H1 (cell line): Measurements from ENCODE around the gene PNISR. TPM values are rescaled to one million over a fixed set of nuclear protein-coding genes. Genes with fewer than 3 reads are reported as not detected.

Experiments used
- CTCF ChIA-PET: fragments of 300-600 bp; sonication (Branson Sonifier 250); formaldehyde crosslinking; loops from one replicate; lab custom pipeline; 2021; ENCODE audit not compliant: partially characterized antibody; lab: Charles Lee
- POLR2A ChIA-PET: fragments of 300-600 bp; sonication (Branson Sonifier 250); formaldehyde crosslinking; loops from one replicate; lab custom pipeline; 2021; ENCODE audit warnings: inconsistent platforms; ENCODE audit not compliant: partially characterized antibody; lab: Charles Lee
- DNase-seq, 2 experiments: peaks; one replicate each; pipeline versions ENCODE4 v3.0.0 to v3.0.0-alpha.2; 2010 to 2022; ENCODE audit warnings: low spot score in 2 of 2, low read depth in 1 of 2, mixed read lengths in 1 of 2
- FAIRE-seq: peaks from 2 replicates; lab custom pipeline; 2011; peaks lifted over from hg19 to GRCh38; lab: Jason Lieb, UNC
- H2AFZ ChIP-seq: 2 replicates; pipeline ENCODE4 v1.8.1; 2012; ENCODE audit warnings: low read length, inconsistent platforms
- H2AK5ac ChIP-seq: 2 replicates; pipeline ENCODE4 v1.6.1; 2013; ENCODE audit warnings: low read depth, low read length
- H2BK120ac ChIP-seq: replicated peaks from 2 replicates; pipeline ENCODE3; 2013; ENCODE audit warnings: low read depth, low read length, inconsistent platforms
- H2BK12ac ChIP-seq: 2 replicates; pipeline ENCODE4 v1.6.1; 2013; ENCODE audit warnings: low read depth, low read length
- H2BK15ac ChIP-seq: 2 replicates; pipeline ENCODE4 v1.6.1; 2013; ENCODE audit warnings: low read length
- H2BK20ac ChIP-seq: 2 replicates; pipeline ENCODE4 v1.6.1; 2013; ENCODE audit warnings: low read length
- H2BK5ac ChIP-seq: 2 replicates; pipeline ENCODE4 v1.6.1; 2013; ENCODE audit warnings: low read depth, low read length
- H3K14ac ChIP-seq: 2 replicates; pipeline ENCODE4 v1.6.1; 2013; ENCODE audit warnings: inconsistent platforms; ENCODE audit not compliant: insufficient read length
- H3K18ac ChIP-seq: 2 replicates; pipeline ENCODE4 v1.6.1; 2013; ENCODE audit warnings: low read length; ENCODE audit errors: extremely low read depth
- H3K23ac ChIP-seq: 2 replicates; pipeline ENCODE4 v1.6.1; 2013; ENCODE audit warnings: inconsistent platforms; ENCODE audit not compliant: insufficient read length
- H3K23me2 ChIP-seq: 2 replicates; pipeline ENCODE4 v1.6.1; 2013; ENCODE audit warnings: low read depth, low read length
- H3K27ac ChIP-seq: 2 replicates; pipeline ENCODE4 v1.6.1; 2011; ENCODE audit warnings: low read depth, low read length, inconsistent platforms
- H3K27me3 ChIP-seq, 4 experiments: replicated peaks in 1 of 4; 1 replicate in 1 of 4; 2 replicates in 3 of 4; pipeline versions ENCODE4 v1.6.1 to v1.8.1; 2011 to 2013; ENCODE audit warnings: low read length in 3 of 4, mild to moderate bottlenecking in 3 of 4, inconsistent platforms in 2 of 4, mixed read lengths in 2 of 4, moderate library complexity in 1 of 4; ENCODE audit not compliant: control insufficient read depth in 3 of 4, insufficient read depth in 3 of 4; ENCODE audit errors: extremely low read depth in 1 of 4
- H3K36me3 ChIP-seq, 4 experiments: 2 replicates each; pipeline versions ENCODE4 v1.6.1 to v1.8.1; 2011 to 2013; ENCODE audit warnings: mild to moderate bottlenecking in 4 of 4, low read length in 3 of 4, moderate library complexity in 2 of 4, control low read depth in 1 of 4, inconsistent platforms in 1 of 4; ENCODE audit not compliant: insufficient read depth in 4 of 4, control insufficient read depth in 2 of 4
- H3K4ac ChIP-seq: replicated peaks from 2 replicates; pipeline ENCODE3; 2013; ENCODE audit warnings: low read length, low read depth, mixed read lengths, inconsistent platforms; ENCODE audit not compliant: insufficient read length
- H3K4me1 ChIP-seq, 4 experiments: replicated peaks in 1 of 4; 1 replicate in 1 of 4; 2 replicates in 3 of 4; pipeline versions ENCODE4 v1.6.1 to v1.8.1; 2011 to 2013; ENCODE audit warnings: low read length in 3 of 4, inconsistent platforms in 2 of 4, mixed read lengths in 1 of 4; ENCODE audit not compliant: insufficient read depth in 4 of 4, control insufficient read depth in 3 of 4
- H3K4me2 ChIP-seq, 2 experiments: 2 replicates each; pipeline versions ENCODE4 v1.6.1 to v1.8.1; 2011 to 2013; ENCODE audit warnings: low read depth in 2 of 2, low read length in 2 of 2, control low read depth in 1 of 2, inconsistent platforms in 1 of 2, mild to moderate bottlenecking in 1 of 2; ENCODE audit not compliant: insufficient read depth in 1 of 2
- H3K4me3 ChIP-seq, 4 experiments: fragments of 200-600, 300-600 bp in 1 of 4; sonication (generic), shearing (Covaris generic), sonication (Bioruptor Twin) in 1 of 4; 2 replicates each; pipeline versions ENCODE4 v1.5.1 to v1.8.1; 2011 to 2016; ENCODE audit warnings: low read length in 4 of 4, low read depth in 3 of 4, control low read depth in 2 of 4, inconsistent platforms in 2 of 4, mild to moderate bottlenecking in 2 of 4, mixed read lengths in 1 of 4, moderate library complexity in 1 of 4; ENCODE audit not compliant: insufficient read depth in 2 of 4; ENCODE audit errors: extremely low read depth in 1 of 4
- H3K56ac ChIP-seq: replicated peaks from 2 replicates; pipeline ENCODE3; 2013; ENCODE audit warnings: low read depth, mild to moderate bottlenecking, mixed read lengths, low read length, inconsistent platforms; ENCODE audit not compliant: insufficient read length
- H3K79me1 ChIP-seq: 2 replicates; pipeline ENCODE4 v1.6.1; 2013; ENCODE audit warnings: low read depth, low read length, control low read depth
- H3K79me2 ChIP-seq, 2 experiments: 2 replicates each; pipeline versions ENCODE4 v1.6.1 to v1.8.1; 2012 to 2013; ENCODE audit warnings: low read length in 2 of 2, mild to moderate bottlenecking in 2 of 2, inconsistent platforms in 1 of 2; ENCODE audit not compliant: insufficient read depth in 2 of 2, control insufficient read depth in 1 of 2
- H3K9ac ChIP-seq, 4 experiments: replicated peaks in 1 of 4; 1 replicate in 1 of 4; 2 replicates in 3 of 4; pipeline versions ENCODE4 v1.6.1 to v1.8.1; 2011 to 2013; ENCODE audit warnings: low read depth in 3 of 4, low read length in 3 of 4, control low read depth in 2 of 4, mild to moderate bottlenecking in 2 of 4, moderate library complexity in 2 of 4, inconsistent platforms in 1 of 4; ENCODE audit errors: extremely low read depth in 1 of 4
- H3K9me3 ChIP-seq, 2 experiments: 2 replicates each; pipeline versions ENCODE4 v1.6.1 to v1.8.1; 2012 to 2013; ENCODE audit warnings: mild to moderate bottlenecking in 2 of 2, moderate library complexity in 2 of 2, control low read depth in 1 of 2, inconsistent platforms in 1 of 2, low read depth in 1 of 2, low read length in 1 of 2, mixed read lengths in 1 of 2; ENCODE audit not compliant: insufficient read depth in 2 of 2
- H4K20me1 ChIP-seq, 2 experiments: replicated peaks in 1 of 2; 2 replicates each; pipeline versions ENCODE3 to v1.8.1; 2011 to 2013; ENCODE audit warnings: inconsistent platforms in 2 of 2, low read length in 2 of 2, mild to moderate bottlenecking in 1 of 2; ENCODE audit not compliant: insufficient read depth in 2 of 2, control insufficient read depth in 1 of 2
- H4K5ac ChIP-seq: 2 replicates; pipeline ENCODE4 v1.6.1; 2013; ENCODE audit warnings: low read length, low read depth, mixed read lengths, inconsistent platforms; ENCODE audit not compliant: insufficient read length
- H4K8ac ChIP-seq: 2 replicates; pipeline ENCODE4 v1.8.0; 2013; ENCODE audit warnings: mild to moderate bottlenecking, moderate library complexity, low read length, inconsistent platforms; ENCODE audit not compliant: insufficient read depth; ENCODE audit errors: extremely low read depth
- H4K91ac ChIP-seq: replicated peaks from 2 replicates; pipeline ENCODE3; 2013; ENCODE audit warnings: low read length, mixed read lengths, inconsistent platforms; ENCODE audit not compliant: insufficient read length
- BACH1 ChIP-seq: IDR thresholded peaks from 2 replicates; pipeline ENCODE4 v1.6.1; 2012; ENCODE audit warnings: low read length, improper control_type of control experiment
- HDAC2 ChIP-seq, 2 experiments: fragments of 300-600 bp in 1 of 2; sonication (generic) in 1 of 2; IDR thresholded peaks; 2 replicates each; pipeline ENCODE4 v1.6.1; 2011 to 2012; ENCODE audit warnings: low read depth in 2 of 2, low read length in 2 of 2, mild to moderate bottlenecking in 2 of 2, moderate library complexity in 2 of 2, borderline replicate concordance in 1 of 2, inconsistent platforms in 1 of 2
- HDAC6 ChIP-seq: IDR thresholded peaks from one replicate; pipeline ENCODE4 v1.7.1; 2012; ENCODE audit warnings: low read depth, mild to moderate bottlenecking, inconsistent platforms, low read length, moderate library complexity
- KDM5A ChIP-seq: fragments of 200-600 bp; IDR thresholded peaks from 2 replicates; pipeline ENCODE4 v1.7.1; 2012; ENCODE audit warnings: mild to moderate bottlenecking, low read length, inconsistent platforms, mixed read lengths
- NANOG ChIP-seq: IDR thresholded peaks from 2 replicates; pipeline ENCODE4 v1.6.1; 2011; ENCODE audit warnings: low read length, low read depth, mild to moderate bottlenecking, inconsistent platforms; ENCODE audit not compliant: insufficient read depth, poor library complexity, severe bottlenecking
- PHF8 ChIP-seq: fragments of 200-600 bp; sonication (generic); conservative IDR thresholded peaks from 2 replicates; pipeline ENCODE4 v1.7.1; 2012; ENCODE audit warnings: low read depth, mild to moderate bottlenecking, inconsistent platforms, low read length, moderate library complexity
- POLR2A ChIP-seq, 2 experiments: IDR thresholded peaks; 1 replicate in 1 of 2; 2 replicates in 1 of 2; pipeline ENCODE4 v1.6.1; 2011; ENCODE audit warnings: low read depth in 2 of 2, low read length in 2 of 2, mild to moderate bottlenecking in 2 of 2; ENCODE audit errors: control extremely low read depth in 1 of 2
- RAD21 ChIP-seq, 2 experiments: IDR thresholded peaks in 1 of 2; conservative IDR thresholded peaks in 1 of 2; 2 replicates each; pipeline ENCODE4 v1.6.1; 2011; ENCODE audit warnings: low read depth in 2 of 2, low read length in 2 of 2, improper control_type of control experiment in 1 of 2, inconsistent platforms in 1 of 2, mild to moderate bottlenecking in 1 of 2, moderate library complexity in 1 of 2
- SIRT6 ChIP-seq: IDR thresholded peaks from one replicate; pipeline ENCODE4 v1.7.1; 2012; ENCODE audit warnings: low read length, inconsistent platforms
- SP1 ChIP-seq: IDR thresholded peaks from 2 replicates; pipeline ENCODE4 v1.6.1; 2011; ENCODE audit warnings: low read depth, low read length
- WGBS, 2 experiments: shearing (Covaris generic) in 1 of 2; methylation state at CpG; one replicate each; pipeline versions ENCODE4 v1.1.6 to v1.1.7; 2013 to 2015; ENCODE audit warnings: low lambda C conversion rate in 2 of 2, mixed read lengths in 2 of 2, inconsistent platforms in 1 of 2, low coverage in 1 of 2, missing lambda C conversion rate in 1 of 2; ENCODE audit not compliant: insufficient replicate concordance in 2 of 2, insufficient coverage in 1 of 2, insufficient read length in 1 of 2; ENCODE audit errors: extremely low coverage in 1 of 2, missing lambda C conversion rate in 1 of 2; 5-methylcytosine and 5-hydroxymethylcytosine counted together
- polyA plus RNA-seq, 7 experiments: library from polyadenylated mRNA; depleted of rRNA in 3 of 7; stranded (reverse) in 5 of 7; unstranded in 2 of 7; fragments of >200 nt in 5 of 7; fragments of 200-250 nt in 2 of 7; gene quantifications; 1 replicate in 5 of 7; 2 replicates in 1 of 7; 4 replicates in 1 of 7; pipeline versions ENCODE4 v1.2.1 to v1.2.3, GENCODE V29; 2011 to 2013; ENCODE audit warnings: missing spikeins in 2 of 7, mixed read lengths in 2 of 7
- total RNA-seq: library from RNA; stranded (reverse); fragmentation: NEBNext Ultra II Directional; extraction: Animal tissue kit (Norgen Biotek cat#: 25700); gene quantifications from 2 replicates; pipeline ENCODE4 v1.2.1, GENCODE V29; 2021
- TF ChIP-seq, protein P1 (sequence below): IDR thresholded peaks from 2 replicates; pipeline ENCODE4 v1.6.1; 2011; ENCODE audit warnings: low read length, improper control_type of control experiment

Gene PNISR
- total and polyA plus RNA-seq, 2 of the 8 experiments (the other 6 are each of a cell fraction or from before 2014, with no cell fraction given) = 41.1 to 134 TPM

DNA sequence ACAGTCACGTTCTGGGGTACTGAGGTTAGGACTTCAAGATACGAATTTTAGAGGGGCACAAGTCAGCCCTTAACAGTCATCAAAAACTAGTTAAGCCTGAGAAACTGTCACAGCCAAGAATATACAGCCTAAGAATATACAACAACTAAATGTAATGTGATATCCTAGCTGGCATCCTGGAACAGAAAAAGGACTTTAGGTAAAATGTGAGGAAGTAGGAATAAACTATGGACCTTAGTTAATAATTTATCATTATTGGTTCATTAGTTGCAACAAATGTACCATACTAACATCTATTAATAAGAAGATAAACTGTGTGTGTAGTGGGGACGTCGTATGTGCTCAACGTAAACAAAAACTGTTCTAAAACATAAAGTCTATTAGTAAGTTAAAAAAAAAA lies 1.1 kb downstream of the PNISR start:
- no peak overlapping the region for H2BK15ac ChIP-seq
- no peak overlapping the region for H3K56ac ChIP-seq
- 82% methylated on average over 5 of the region's 5 CpGs; no CpG with 5 or more reads in 1 of the 2 experiments for WGBS, 2 experiments
- H2BK5ac ChIP-seq = no peak overlapping the region
- no peak overlapping the region for H2BK120ac ChIP-seq
- peaks cover 0 to 11% (median 5%) of the 10 kb centered on the region in 4 experiments; a peak in 4 of 7 replicates for H3K4me1 ChIP-seq
- H3K4me2 ChIP-seq = peak overlapping the region; percentile 63 to 75
- H2AFZ ChIP-seq = no peak overlapping the region
- peaks cover 8% of the 10 kb centered on the region; the same call in 1 of the 2 replicates for H3K23me2 ChIP-seq
- DNase-seq (no peak), FAIRE-seq (no peak)
- no peak overlapping the region for H2AK5ac ChIP-seq
- H3K79me1 ChIP-seq = no peaks in the 10 kb centered on the region
- no peaks in the 10 kb centered on the region for H3K27me3 ChIP-seq
- peak overlapping the region in 1 of 4 experiments; percentile 13; a peak in 2 of 7 replicates for H3K9ac ChIP-seq
- ChIA-PET POLR2A (interaction anchor here (0.7 to 6.5 kb wide), 24 partner anchors 9 to 200 kb away, joined by 3 to 79 read pairs (median 4); partner anchors contain the start of genes CCNC, COQ3 and USP45), CTCF (interaction anchor here (1.0 to 3.1 kb wide), 4 partner anchors 28 to 94 kb away, joined by 3 to 34 read pairs (median 5); no protein-coding TSS in a partner anchor)
- no peak overlapping the region for H2BK12ac ChIP-seq
- H3K18ac ChIP-seq = no peak overlapping the region
- peak overlapping the region; percentile 79 to 99 (median 92) for H3K4me3 ChIP-seq
- peaks cover 32 to 75% of the 10 kb centered on the region in 2 experiments for H3K79me2 ChIP-seq
- H4K91ac ChIP-seq = no peak overlapping the region
- no peak overlapping the region for H3K23ac ChIP-seq
- H4K8ac ChIP-seq = no peak overlapping the region
- no peak overlapping the region for H3K4ac ChIP-seq
- TF ChIP-seq BACH1 (no peak), HDAC2 (IDR thresholded peaks at IDR 0.05; ENCODE audit: borderline replicate concordance in 1 of 2, low read depth in 2 of 2, low read length in 2 of 2) (no peak), POLR2A (IDR thresholded peaks at IDR 0.05; ENCODE audit: control extremely low read depth in 1 of 2, low read depth in 2 of 2, low read length in 2 of 2) (no peak), KDM5A (no peak), RAD21 (IDR thresholded peaks at IDR 0.05 in 1 of 2, conservative IDR thresholded peaks at IDR 0.05 in 1 of 2; ENCODE audit: low read depth in 2 of 2, low read length in 2 of 2) (no peak), NANOG (no peak), HDAC6 (no peak), SIRT6 (no peak), SP1 (no peak), PHF8 (no peak)
- TF ChIP-seq, protein P1, sequence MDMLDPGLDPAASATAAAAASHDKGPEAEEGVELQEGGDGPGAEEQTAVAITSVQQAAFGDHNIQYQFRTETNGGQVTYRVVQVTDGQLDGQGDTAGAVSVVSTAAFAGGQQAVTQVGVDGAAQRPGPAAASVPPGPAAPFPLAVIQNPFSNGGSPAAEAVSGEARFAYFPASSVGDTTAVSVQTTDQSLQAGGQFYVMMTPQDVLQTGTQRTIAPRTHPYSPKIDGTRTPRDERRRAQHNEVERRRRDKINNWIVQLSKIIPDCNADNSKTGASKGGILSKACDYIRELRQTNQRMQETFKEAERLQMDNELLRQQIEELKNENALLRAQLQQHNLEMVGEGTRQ = no peak
- H3K36me3 ChIP-seq = peaks cover 0 to 15% (median 0%) of the 10 kb centered on the region in 4 experiments; a peak in 2 of 8 replicates
- no peak overlapping the region for H2BK20ac ChIP-seq
- no peak overlapping the region for H3K27ac ChIP-seq
- H4K5ac ChIP-seq = peak overlapping the region; percentile 30
- H3K14ac ChIP-seq = no peak overlapping the region
- H4K20me1 ChIP-seq = peaks cover 14 to 20% of the 10 kb centered on the region in 2 experiments
- no peaks in the 10 kb centered on the region for H3K9me3 ChIP-seq
